K562 (cell line): ENCODE data around the gene USP11. TPM values are rescaled to one million over a fixed set of nuclear protein-coding genes. Genes with fewer than 3 reads are reported as not detected.
A peak's percentile ranks its signal among the peaks of the same experiment; 100 is the strongest.

Experiments used
- ATAC-seq: fragments of 200-7000 bp; cut with Tn5 transposase; 3 replicates; pipeline ENCODE4 v1.9.1; 2020; ENCODE audit warnings: moderate library complexity
- BruUV-seq: library from RNA; stranded (reverse); fragments of 400-500 nt; replicated peaks from 2 replicates; lab custom pipeline; 2021; lab: Mats Ljungman, UMichigan
- CTCF ChIA-PET: fragments of 300-600 bp; formaldehyde crosslinking; extraction: SDS; loops from one replicate; lab custom pipeline; 2021; ENCODE audit warnings: low intra/inter-chr PET ratio; lab: Yijun Ruan, JAX
- POLR2A ChIA-PET: fragments of 300-600, 350-650 bp; sonication (Branson Sonifier 250); formaldehyde crosslinking; extraction: SDS; loops from one replicate; lab custom pipeline; 2021; ENCODE audit warnings: antibody characterized with exemption, inconsistent platforms; lab: Yijun Ruan, JAX
- DNase-seq, 4 experiments: peaks; one replicate each; pipeline versions ENCODE4 v3.0.0 to v3.0.0-alpha.2; 2011 to 2018; ENCODE audit warnings: low spot score in 3 of 4, mixed read lengths in 3 of 4; ENCODE audit errors: extremely low read depth in 1 of 4
- FAIRE-seq: peaks from 2 replicates; lab custom pipeline; 2011; peaks lifted over from hg19 to GRCh38; lab: Jason Lieb, UNC
- H2AFZ ChIP-seq: 2 replicates; pipeline ENCODE4 v1.6.0; 2011; ENCODE audit warnings: low read depth, low read length, control low read depth, inconsistent platforms
- H3K27ac ChIP-seq: fragments of 200-600 bp; 3 replicates; pipeline ENCODE4 v1.8.0; 2011; ENCODE audit warnings: low read depth, mild to moderate bottlenecking, control low read depth, inconsistent platforms, low read length, moderate library complexity, mixed read lengths; ENCODE audit errors: extremely low read depth
- H3K27me3 ChIP-seq, 2 experiments: fragments of 300-600 bp in 1 of 2; 2 replicates in 1 of 2; 3 replicates in 1 of 2; pipeline versions ENCODE4 v1.6.0 to v1.8.0; 2011; ENCODE audit warnings: inconsistent platforms in 2 of 2, low read length in 2 of 2, mild to moderate bottlenecking in 1 of 2, mixed read lengths in 1 of 2, moderate library complexity in 1 of 2; ENCODE audit not compliant: control insufficient read depth in 2 of 2, insufficient read depth in 2 of 2
- H3K36me3 ChIP-seq: fragments of 300-600 bp; 3 replicates; pipeline ENCODE4 v1.8.0; 2011; ENCODE audit warnings: mild to moderate bottlenecking, low read length, inconsistent platforms; ENCODE audit not compliant: control insufficient read depth, insufficient read depth
- H3K4me1 ChIP-seq, 2 experiments: fragments of 200-600 bp in 1 of 2; replicated peaks in 1 of 2; 2 replicates in 1 of 2; 3 replicates in 1 of 2; pipeline versions ENCODE4 v1.5.1 to v1.8.0; 2011; ENCODE audit warnings: inconsistent platforms in 2 of 2, low read length in 2 of 2, mild to moderate bottlenecking in 1 of 2, mixed read lengths in 1 of 2, moderate library complexity in 1 of 2; ENCODE audit not compliant: control insufficient read depth in 2 of 2, insufficient read depth in 2 of 2
- H3K4me2 ChIP-seq: 2 replicates; pipeline ENCODE4 v1.6.1; 2011; ENCODE audit warnings: low read length, control low read depth, inconsistent platforms, mixed read lengths; ENCODE audit not compliant: insufficient read depth
- H3K4me3 ChIP-seq: fragments of 200-600 bp; sonication (generic), shearing (Covaris generic); 2 replicates; pipeline ENCODE4 v1.5.1; 2016; ENCODE audit warnings: control low read depth, inconsistent platforms
- H3K79me2 ChIP-seq: fragments of 200-600 bp; 3 replicates; pipeline ENCODE4 v1.8.0; 2011; ENCODE audit warnings: low read length, inconsistent platforms; ENCODE audit not compliant: control insufficient read depth, insufficient read depth
- H3K9ac ChIP-seq, 2 experiments: 2 replicates each; pipeline versions ENCODE4 v1.6.0 to v1.6.1; 2011; ENCODE audit warnings: low read depth in 2 of 2, low read length in 2 of 2, control low read depth in 1 of 2, inconsistent platforms in 1 of 2, mild to moderate bottlenecking in 1 of 2, mixed read lengths in 1 of 2; ENCODE audit not compliant: insufficient read depth in 1 of 2
- H3K9me1 ChIP-seq: one replicate; pipeline ENCODE4 v1.6.0; 2011; ENCODE audit warnings: inconsistent platforms, mild to moderate bottlenecking, low read length, moderate library complexity; ENCODE audit not compliant: control insufficient read depth, insufficient read depth
- H3K9me3 ChIP-seq: replicated peaks from 2 replicates; pipeline ENCODE4 v1.5.1; 2011; ENCODE audit warnings: low read depth, low read length, inconsistent platforms; ENCODE audit not compliant: control insufficient read depth, insufficient read depth
- H4K20me1 ChIP-seq: replicated peaks from 2 replicates; pipeline ENCODE4 v1.6.1; 2011; ENCODE audit warnings: low read length, inconsistent platforms, mixed read lengths; ENCODE audit not compliant: control insufficient read depth, insufficient read depth
- ADNP ChIP-seq: fragments of 200-800 bp; sonication (Bioruptor generic); IDR thresholded peaks from 2 replicates; pipeline ENCODE4 v1.6.1; 2016; ENCODE audit warnings: missing genetic modification characterization, missing compliant biosample characterization
- ATF7 ChIP-seq: fragments of 450-650 bp; IDR thresholded peaks from 2 replicates; pipeline ENCODE4 v1.7.1; 2014; ENCODE audit warnings: mild to moderate bottlenecking, moderate library complexity
- FOXK1 ChIP-seq: sonication (generic); formaldehyde crosslinking; IDR thresholded peaks from 2 replicates; pipeline ENCODE4 v1.8.0; 2022; ENCODE audit warnings: missing genetic modification reagents, mild to moderate bottlenecking, borderline replicate concordance
- GATAD2A ChIP-seq: fragments of 450-650 bp; IDR thresholded peaks from 2 replicates; pipeline ENCODE4 v1.6.1; 2017
- HIVEP1 ChIP-seq: fragments of 250-450 bp; sonication (Bioruptor Pico); IDR thresholded peaks from 2 replicates; pipeline ENCODE4 v1.4.0; 2020; ENCODE audit warnings: mild to moderate bottlenecking
- HNRNPL ChIP-seq: fragments of 200-400 bp; formaldehyde crosslinking; IDR thresholded peaks from 2 replicates; pipeline ENCODE4 v1.6.1; 2017; ENCODE audit warnings: low read depth, mild to moderate bottlenecking, low read length
- MTA3 ChIP-seq: fragments of 450-650 bp; formaldehyde crosslinking; IDR thresholded peaks from 2 replicates; pipeline ENCODE4 v1.6.1; 2017; ENCODE audit warnings: mild to moderate bottlenecking, borderline replicate concordance
- NR4A1 ChIP-seq, 2 experiments: fragments of 250-450 bp in 1 of 2; fragments of 450-650 bp in 1 of 2; sonication (Bioruptor Pico) in 1 of 2; IDR thresholded peaks; 2 replicates each; pipeline versions ENCODE4 v1.4.0 to v1.6.1; 2016 to 2020; ENCODE audit warnings: mild to moderate bottlenecking in 2 of 2, missing compliant biosample characterization in 1 of 2, missing genetic modification characterization in 1 of 2, moderate library complexity in 1 of 2
- RAD51 ChIP-seq: fragments of 450-650 bp; IDR thresholded peaks from 2 replicates; pipeline ENCODE4 v1.7.1; 2016; ENCODE audit warnings: low read depth, mild to moderate bottlenecking, borderline replicate concordance
- RFX1 ChIP-seq: fragments of 450-650 bp; IDR thresholded peaks from 2 replicates; pipeline ENCODE4 v1.6.1; 2016; ENCODE audit warnings: mild to moderate bottlenecking, moderate library complexity
- SLC30A9 ChIP-seq: fragments of 250-450 bp; sonication (Bioruptor Pico); IDR thresholded peaks from 2 replicates; pipeline ENCODE4 v1.8.0; 2022; ENCODE audit warnings: mild to moderate bottlenecking, moderate library complexity
- XRCC3 ChIP-seq: fragments of 450-650 bp; IDR thresholded peaks from 2 replicates; pipeline ENCODE4 v1.6.1; 2017; ENCODE audit warnings: mild to moderate bottlenecking, moderate library complexity
- ZNF695 ChIP-seq: fragments of 450-650 bp; formaldehyde crosslinking; IDR thresholded peaks from 2 replicates; pipeline ENCODE4 v1.4.0; 2020; ENCODE audit warnings: mild to moderate bottlenecking, moderate library complexity
- ZNF75A ChIP-seq: fragments of 450-650 bp; formaldehyde crosslinking; IDR thresholded peaks from 2 replicates; pipeline ENCODE4 v1.4.0; 2020; ENCODE audit warnings: mild to moderate bottlenecking
- WGBS: fragments of 100-300 bp; shearing (Covaris generic); methylation state at CpG from one replicate; pipeline ENCODE4 v1.1.6; 2016; ENCODE audit warnings: low coverage, mixed read lengths; ENCODE audit not compliant: insufficient coverage; ENCODE audit errors: missing lambda C conversion rate; 5-methylcytosine and 5-hydroxymethylcytosine counted together
- in situ Hi-C: fragments of 300-500 bp; cut with MboI; formaldehyde crosslinking; loops from 4 replicates; pipeline ENCODE4 v1.15.0; 2018; ENCODE audit warnings: inconsistent platforms, mixed read lengths
- intact Hi-C: fragments of 100-400 bp; cut with micrococcal nuclease; formaldehyde crosslinking; loops from 2 replicates; pipeline ENCODE4 v1.14.2; 2022
- polyA plus RNA-seq, 8 experiments: library from polyadenylated mRNA; depleted of rRNA in 4 of 8; stranded (reverse) in 5 of 8; unstranded in 3 of 8; fragments of >200 nt; fragmentation: Nextera tagmentation in 2 of 8; fragmentation: Illumina TruSeq in 1 of 8; extraction: Ambion mirVana in 2 of 8; extraction: Trizol in 1 of 8; gene quantifications; 2 replicates each; pipeline versions ENCODE4 v1.2.1 to v1.2.3, GENCODE V29; 2011 to 2014; ENCODE audit warnings: inconsistent platforms in 1 of 8, missing spikeins in 1 of 8
- total RNA-seq, 7 experiments: library from RNA; depleted of rRNA in 6 of 7; stranded (reverse); fragments of >200 nt in 6 of 7; fragmentation: Illumina TruSeq in 2 of 7; extraction: Trizol in 2 of 7; gene quantifications; 2 replicates each; pipeline versions ENCODE4 v1.2.1 to v1.2.3, GENCODE V29; 2011 to 2021; ENCODE audit warnings: low replicate concordance in 1 of 7
- TF ChIP-seq, protein P1 (sequence below): sonication (generic); formaldehyde crosslinking; IDR thresholded peaks from 2 replicates; pipeline ENCODE4 v1.8.1; 2023; ENCODE audit warnings: mild to moderate bottlenecking, missing genetic modification reagents
- TF ChIP-seq, protein P2 (sequence below): fragments of 250-450 bp; sonication (Bioruptor Pico); IDR thresholded peaks from 2 replicates; pipeline ENCODE4 v1.8.0; 2021; ENCODE audit warnings: mild to moderate bottlenecking, moderate library complexity
- TF ChIP-seq, protein P3 (sequence below): sonication (generic); formaldehyde crosslinking; IDR thresholded peaks from 2 replicates; pipeline ENCODE4 v1.9.0; 2022; ENCODE audit warnings: mild to moderate bottlenecking, missing genetic modification reagents
- TF ChIP-seq, protein P4 (sequence below): sonication (generic); formaldehyde crosslinking; IDR thresholded peaks from 2 replicates; pipeline ENCODE4 v1.5.0; 2020; ENCODE audit warnings: missing genetic modification reagents

USP11 gene
- total and polyA plus RNA-seq, 9 of the 15 experiments (the other 6 are each of a cell fraction or from before 2014, with no cell fraction given), result 2.5 to 29.0 (median 11.7) TPM

DNA sequence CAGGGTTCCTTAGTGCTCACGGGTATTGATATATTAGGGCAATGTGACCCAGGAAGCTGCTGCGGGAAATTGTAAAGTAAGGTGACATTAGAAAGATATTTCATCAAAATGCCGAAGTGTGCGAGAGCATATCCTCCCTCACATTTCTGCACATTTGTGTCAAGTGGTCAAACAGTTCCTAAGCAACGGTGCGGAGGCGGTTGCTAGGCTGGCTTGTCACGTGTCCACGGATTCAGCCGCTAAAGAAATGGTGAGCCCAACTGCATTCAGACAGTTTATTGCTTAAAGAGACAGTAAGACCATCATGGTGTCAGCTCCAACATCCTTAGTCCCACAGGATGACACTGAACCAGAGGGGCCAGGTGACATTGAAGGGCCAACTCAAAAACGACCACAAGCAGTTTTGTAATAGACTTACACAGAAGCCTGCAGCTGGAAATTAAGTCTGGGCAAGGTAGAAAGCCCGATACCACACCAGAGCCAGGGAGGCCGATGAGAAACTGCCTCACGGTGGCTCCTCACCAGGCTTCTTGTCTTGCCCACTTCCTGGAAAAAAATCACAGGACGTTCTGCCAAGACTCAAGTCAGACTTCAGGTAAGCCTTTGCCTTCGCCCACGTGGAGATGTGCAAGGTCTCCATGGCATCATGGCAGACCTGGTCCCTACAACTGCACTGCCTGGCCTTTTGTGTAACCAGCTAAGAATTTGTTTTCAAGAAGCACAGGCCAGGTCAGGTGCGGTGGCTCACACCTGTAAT lies 50.4 kb downstream of the USP11 start:
- FAIRE-seq (no peak), ATAC-seq (peak; percentile 56), DNase-seq (peak in 2 of 4 experiments; percentile 7 to 31)
- H3K9me1 ChIP-seq, result no peaks in the 10 kb centered on the region
- H3K9me3 ChIP-seq, result no peaks in the 10 kb centered on the region
- no peaks in the 10 kb centered on the region; a peak in 1 of 5 replicates for H3K4me1 ChIP-seq
- no TSS peak for BruUV-seq
- no peak overlapping the region for H3K27ac ChIP-seq
- no peak overlapping the region for H3K4me3 ChIP-seq
- in situ Hi-C loops (no loop called here), intact Hi-C loops (no loop called here)
- no peaks in the 10 kb centered on the region for H3K79me2 ChIP-seq
- WGBS, result 2% methylated on average over 16 of the region's 18 CpGs
- no peaks in the 10 kb centered on the region for H4K20me1 ChIP-seq
- H3K9ac ChIP-seq, result no peak overlapping the region
- no peak overlapping the region for H3K4me2 ChIP-seq
- ChIA-PET POLR2A (interaction anchor here (0.6 kb wide), 1 partner anchor 52 kb away, joined by 4 read pairs; no protein-coding TSS in a partner anchor), CTCF (no interaction called here)
- H3K36me3 ChIP-seq, result no peaks in the 10 kb centered on the region
- peaks cover 0 to 10% of the 10 kb centered on the region in 2 experiments for H3K27me3 ChIP-seq
- no peak overlapping the region for H2AFZ ChIP-seq
- no peak for TF ChIP-seq SLC30A9
- no peak for TF ChIP-seq GATAD2A
- peak; percentile 70 for TF ChIP-seq RFX1
- peak; percentile 69; the same call in 1 of the 2 replicates for TF ChIP-seq RAD51
- no peak for TF ChIP-seq FOXK1
- no peak for TF ChIP-seq MTA3
- TF ChIP-seq, protein P1, sequence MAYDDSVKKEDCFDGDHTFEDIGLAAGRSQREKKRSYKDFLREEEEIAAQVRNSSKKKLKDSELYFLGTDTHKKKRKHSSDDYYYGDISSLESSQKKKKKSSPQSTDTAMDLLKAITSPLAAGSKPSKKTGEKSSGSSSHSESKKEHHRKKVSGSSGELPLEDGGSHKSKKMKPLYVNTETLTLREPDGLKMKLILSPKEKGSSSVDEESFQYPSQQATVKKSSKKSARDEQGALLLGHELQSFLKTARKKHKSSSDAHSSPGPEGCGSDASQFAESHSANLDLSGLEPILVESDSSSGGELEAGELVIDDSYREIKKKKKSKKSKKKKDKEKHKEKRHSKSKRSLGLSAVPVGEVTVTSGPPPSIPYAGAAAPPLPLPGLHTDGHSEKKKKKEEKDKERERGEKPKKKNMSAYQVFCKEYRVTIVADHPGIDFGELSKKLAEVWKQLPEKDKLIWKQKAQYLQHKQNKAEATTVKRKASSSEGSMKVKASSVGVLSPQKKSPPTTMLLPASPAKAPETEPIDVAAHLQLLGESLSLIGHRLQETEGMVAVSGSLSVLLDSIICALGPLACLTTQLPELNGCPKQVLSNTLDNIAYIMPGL (CRISPR knock-in tag), result no peak
- no peak for TF ChIP-seq ZNF695 (CRISPR knock-in tag)
- no peak for TF ChIP-seq XRCC3
- no peak for TF ChIP-seq ADNP (tag)
- no peak for TF ChIP-seq ATF7
- TF ChIP-seq HNRNPL, result no peak
- TF ChIP-seq, protein P2, sequence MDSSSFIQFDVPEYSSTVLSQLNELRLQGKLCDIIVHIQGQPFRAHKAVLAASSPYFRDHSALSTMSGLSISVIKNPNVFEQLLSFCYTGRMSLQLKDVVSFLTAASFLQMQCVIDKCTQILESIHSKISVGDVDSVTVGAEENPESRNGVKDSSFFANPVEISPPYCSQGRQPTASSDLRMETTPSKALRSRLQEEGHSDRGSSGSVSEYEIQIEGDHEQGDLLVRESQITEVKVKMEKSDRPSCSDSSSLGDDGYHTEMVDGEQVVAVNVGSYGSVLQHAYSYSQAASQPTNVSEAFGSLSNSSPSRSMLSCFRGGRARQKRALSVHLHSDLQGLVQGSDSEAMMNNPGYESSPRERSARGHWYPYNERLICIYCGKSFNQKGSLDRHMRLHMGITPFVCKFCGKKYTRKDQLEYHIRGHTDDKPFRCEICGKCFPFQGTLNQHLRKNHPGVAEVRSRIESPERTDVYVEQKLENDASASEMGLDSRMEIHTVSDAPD (CRISPR knock-in tag), result no peak
- TF ChIP-seq, protein P3, sequence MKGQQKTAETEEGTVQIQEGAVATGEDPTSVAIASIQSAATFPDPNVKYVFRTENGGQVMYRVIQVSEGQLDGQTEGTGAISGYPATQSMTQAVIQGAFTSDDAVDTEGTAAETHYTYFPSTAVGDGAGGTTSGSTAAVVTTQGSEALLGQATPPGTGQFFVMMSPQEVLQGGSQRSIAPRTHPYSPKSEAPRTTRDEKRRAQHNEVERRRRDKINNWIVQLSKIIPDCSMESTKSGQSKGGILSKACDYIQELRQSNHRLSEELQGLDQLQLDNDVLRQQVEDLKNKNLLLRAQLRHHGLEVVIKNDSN, result peak; percentile 74
- TF ChIP-seq, protein P4, sequence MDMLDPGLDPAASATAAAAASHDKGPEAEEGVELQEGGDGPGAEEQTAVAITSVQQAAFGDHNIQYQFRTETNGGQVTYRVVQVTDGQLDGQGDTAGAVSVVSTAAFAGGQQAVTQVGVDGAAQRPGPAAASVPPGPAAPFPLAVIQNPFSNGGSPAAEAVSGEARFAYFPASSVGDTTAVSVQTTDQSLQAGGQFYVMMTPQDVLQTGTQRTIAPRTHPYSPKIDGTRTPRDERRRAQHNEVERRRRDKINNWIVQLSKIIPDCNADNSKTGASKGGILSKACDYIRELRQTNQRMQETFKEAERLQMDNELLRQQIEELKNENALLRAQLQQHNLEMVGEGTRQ (CRISPR knock-in tag), result peak; percentile 76
- no peak for TF ChIP-seq HIVEP1 (CRISPR knock-in tag)
- no peak for TF ChIP-seq ZNF75A (CRISPR knock-in tag)
- no peak for TF ChIP-seq NR4A1 (CRISPR knock-in tag; IDR thresholded peaks at IDR 0.05)
- TF ChIP-seq NR4A1 (tag; IDR thresholded peaks at IDR 0.05), result no peak
